ENCODE data around the gene BMP8A.
A peak's percentile ranks its signal among the peaks of the same experiment; 100 is the strongest.
"Not testable (repeated sequence)": the region's sequence is repeated elsewhere in the genome, so short reads cannot be mapped to it uniquely, and the experiment has no call there.

BMP8A gene

DNA sequence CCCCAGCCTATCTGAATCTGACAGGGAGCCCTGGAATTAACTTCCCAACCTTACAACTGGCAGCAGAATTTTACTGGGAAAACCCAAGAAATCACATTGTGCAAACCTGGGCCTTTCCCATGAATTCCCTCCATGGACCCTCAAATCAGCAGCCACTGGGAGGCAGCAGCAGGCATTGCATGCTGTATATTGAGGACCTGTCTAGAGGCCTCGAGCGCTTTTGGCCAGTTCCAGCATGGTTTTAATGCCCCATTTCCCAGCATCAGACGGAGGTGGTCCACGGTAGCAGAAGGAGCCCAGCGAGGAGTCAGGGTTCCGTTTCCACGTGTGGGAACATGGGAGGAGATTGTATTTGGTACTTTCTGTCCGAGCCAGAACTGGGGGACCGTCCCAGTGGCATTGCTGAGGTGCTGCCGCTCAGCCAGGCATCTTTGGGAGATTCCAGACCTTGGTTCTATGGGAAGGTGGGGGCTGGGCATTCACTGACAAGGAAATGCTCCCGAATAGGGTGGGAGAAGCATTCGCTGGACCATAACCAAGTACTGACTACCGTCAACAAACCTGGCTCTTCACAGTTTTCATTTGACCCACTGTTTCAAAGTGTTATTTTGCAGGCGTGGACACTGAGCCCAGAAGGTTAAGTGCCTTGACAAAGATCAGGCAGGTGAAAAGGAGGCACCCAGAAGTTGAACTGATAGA is 15.9 kb downstream of the BMP8A start:
- DNase-seq, result peak; percentile 3

DNA sequence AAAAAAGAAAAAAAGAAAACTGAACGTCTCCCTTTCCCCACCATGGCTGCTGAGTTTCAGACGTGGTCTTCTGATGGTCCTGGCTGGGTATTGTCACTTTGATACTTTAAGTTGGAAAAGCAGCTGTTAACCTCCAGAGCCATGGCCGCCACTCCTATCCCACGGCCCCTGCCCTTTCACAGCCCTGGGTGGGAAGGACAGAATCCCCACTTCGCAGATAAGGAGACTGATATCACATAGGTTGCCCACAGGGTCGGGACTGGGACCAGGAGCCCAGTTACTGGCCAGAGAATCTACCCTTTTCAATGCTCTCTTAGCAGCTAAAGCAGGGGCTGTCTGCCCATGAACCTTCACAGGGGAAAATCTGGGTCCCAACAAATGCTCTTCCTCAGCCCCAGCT is 16.8 kb downstream of the BMP8A start:
- no peak for DNase-seq

DNA sequence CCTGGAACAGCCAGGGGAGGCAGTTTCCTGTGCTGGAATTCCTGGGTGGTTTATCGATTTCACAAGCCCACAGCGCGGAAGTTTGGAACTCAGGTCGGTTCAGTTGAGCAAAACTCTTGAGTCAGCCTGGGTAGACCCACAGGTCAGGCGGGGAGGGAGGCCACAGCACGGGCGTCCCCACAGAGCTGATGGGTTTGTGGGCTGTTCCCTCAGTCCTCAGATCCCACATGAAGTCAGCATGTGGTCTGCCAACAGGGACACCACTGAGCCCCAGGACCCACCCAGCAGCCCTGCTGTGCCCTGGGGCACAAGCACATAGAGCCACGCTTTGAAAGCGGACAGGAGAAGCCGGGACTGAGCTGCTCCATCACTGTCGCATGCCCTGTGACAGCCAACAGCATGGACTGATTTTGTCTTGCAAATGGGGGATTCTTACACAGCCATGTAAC is 17.4 kb downstream of the BMP8A start:
- no peak for DNase-seq

GRCh38 chr1:39509360-39510009 is 18.0 kb downstream of the BMP8A start:
- DNase-seq, result no peak

DNA sequence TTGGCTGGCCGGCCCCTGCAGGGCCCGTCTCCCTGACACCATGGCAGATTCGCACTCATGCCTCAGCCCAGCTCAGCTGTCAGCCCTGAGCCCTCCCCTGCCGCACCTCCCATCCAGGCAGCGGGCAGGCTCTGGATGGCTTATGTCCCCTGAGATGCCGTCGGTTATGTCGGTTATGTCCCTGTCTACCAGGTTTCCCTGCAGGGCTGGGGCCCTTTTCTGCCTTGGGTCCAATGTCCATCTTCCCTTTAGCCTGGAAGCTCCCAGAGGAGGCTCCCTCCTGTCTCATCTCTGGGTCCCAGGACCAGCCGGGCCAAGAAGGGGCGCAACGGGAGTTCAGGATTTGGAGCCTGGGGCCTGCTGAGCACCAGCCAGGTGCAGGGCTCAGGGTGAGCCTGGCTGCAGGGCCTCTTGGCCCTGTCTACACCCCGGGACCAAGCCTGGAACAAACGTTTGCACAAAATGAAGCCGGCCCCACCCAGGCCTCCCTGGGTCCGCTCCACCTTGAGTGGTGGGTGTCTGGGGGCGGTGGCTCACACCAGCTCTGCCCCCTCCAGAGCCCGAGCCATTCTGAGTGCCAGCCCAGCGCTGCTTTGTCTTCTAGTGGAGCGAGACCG is 19.2 kb downstream of the BMP8A start:
- DNase-seq, result not testable (repeated sequence)

GRCh38 chr1:39511477-39511876 is 20.0 kb downstream of the BMP8A start:
- not testable (repeated sequence) for DNase-seq

DNA sequence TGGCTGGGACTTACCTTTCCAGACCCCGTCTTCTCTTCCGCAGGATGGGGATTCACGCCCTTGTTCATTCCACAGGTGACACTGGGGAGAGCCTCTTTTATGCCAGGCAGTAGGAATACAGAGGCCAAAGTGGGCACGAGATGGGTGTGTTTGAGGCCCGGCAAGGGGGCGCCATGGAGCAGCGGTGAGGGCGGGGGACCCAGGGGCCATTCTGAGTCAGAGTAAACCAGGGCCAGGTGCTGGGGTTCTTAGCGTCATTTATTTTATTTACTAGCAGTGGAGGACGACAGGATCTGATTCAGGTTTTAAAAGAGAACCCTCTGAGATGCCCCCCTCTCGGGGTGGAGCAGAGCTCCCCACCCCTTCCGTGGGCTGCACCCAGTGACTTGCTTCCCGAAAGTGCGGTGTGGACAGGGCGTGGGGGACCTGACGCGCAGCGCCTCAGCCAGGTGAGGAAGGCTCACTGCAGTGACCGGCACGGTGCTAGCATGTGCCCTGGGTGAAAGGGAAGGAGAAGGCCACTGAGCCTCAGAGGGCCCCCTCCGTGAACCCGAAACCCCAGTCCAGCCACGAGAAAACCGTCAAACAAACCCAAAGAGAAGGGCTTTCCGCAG is 20.9 kb downstream of the BMP8A start:
- DNase-seq, result not testable (repeated sequence)

DNA sequence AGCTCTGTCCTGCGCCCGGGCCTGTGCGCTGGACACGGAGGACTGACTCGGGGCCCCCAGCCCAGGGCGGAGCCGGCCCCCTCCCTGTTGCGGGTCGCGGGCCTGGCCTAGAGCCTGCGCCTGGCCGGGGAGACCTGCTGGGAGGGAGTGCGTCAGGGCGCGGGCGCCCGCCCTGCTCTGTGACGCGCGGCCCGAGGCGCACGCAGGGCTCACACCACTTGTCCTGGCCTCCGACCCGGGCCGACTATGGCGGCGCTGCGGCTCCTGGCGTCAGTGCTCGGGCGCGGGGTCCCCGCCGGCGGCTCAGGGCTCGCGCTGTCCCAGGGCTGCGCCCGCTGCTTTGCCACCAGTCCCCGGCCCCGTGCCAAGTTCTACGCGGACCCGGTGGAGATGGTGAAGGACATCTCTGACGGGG is 23.3 kb downstream of the BMP8A start:
- DNase-seq, result not testable (repeated sequence)

DNA sequence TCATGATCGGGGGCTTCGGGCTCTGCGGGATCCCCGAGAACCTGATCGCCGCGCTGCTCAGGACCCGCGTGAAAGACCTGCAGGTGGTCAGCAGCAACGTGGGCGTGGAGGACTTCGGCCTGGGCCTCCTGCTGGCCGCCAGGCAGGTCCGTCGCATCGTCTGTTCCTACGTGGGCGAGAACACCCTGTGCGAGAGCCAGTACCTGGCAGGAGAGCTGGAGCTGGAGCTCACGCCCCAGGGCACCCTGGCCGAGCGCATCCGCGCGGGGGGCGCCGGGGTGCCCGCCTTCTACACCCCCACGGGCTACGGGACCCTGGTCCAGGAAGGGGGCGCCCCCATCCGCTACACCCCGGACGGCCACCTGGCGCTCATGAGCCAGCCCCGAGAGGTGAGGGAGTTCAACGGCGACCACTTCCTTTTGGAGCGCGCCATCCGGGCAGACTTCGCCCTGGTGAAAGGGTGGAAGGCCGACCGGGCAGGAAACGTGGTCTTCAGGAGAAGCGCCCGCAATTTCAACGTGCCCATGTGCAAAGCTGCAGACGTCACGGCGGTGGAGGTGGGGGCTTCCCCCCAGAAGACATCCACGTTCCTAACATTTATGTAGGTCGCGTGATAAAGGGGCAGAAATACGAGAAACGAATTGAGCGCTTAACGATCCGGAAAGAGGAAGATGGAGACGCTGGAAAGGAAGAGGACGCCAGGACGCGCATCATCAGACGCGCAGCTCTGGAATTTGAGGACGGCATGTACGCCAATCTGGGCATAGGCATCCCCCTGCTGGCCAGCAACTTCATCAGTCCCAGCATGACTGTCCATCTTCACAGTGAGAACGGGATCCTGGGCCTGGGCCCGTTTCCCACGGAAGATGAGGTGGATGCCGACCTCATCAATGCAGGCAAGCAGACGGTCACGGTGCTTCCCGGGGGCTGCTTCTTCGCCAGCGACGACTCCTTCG is 24.0 kb downstream of the BMP8A start:
- DNase-seq, result not testable (repeated sequence)

DNA sequence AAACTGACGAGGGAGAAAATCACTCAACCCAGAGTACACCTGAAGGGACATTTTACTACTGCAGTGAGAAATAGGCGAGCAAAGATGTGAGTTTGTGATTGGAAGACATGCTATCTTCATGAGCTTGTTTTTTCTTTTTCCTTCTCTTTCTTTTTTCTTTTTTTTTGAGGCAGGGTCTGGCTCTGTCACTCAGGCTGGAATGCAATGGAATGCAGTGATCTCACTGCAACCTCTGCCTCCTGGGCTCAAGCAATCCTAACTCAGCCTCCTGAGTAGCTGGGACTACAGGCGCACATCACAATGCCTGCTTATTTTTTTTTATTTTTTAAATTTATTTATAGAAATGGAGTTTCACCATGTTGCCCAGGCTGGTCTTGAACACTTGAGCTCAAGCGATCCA is 25.4 kb downstream of the BMP8A start:
- DNase-seq, result not testable (repeated sequence)

DNA sequence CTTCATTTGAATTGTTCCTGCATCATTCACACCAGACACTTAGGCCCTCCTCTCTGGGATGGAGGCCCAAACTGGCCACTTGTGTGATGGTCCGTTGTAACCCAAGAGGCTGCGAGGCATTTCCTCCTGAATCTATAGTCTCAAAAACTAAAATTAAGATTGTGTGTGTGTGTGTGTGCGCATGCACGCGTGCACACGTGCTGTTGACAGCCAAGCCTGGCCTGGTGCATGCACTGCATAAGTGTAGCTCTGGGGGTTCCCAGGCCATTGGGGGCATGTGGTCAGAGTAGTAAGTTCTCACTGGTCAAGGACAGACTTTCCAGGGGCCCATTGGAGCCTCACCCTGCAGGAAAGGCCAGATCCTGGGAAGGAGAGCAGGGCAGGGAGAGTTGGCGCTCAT is 26.5 kb downstream of the BMP8A start:
- DNase-seq, result not testable (repeated sequence)

- not testable (repeated sequence) for DNase-seq
Measured at GRCh38 chr1:39519376-39519775, 27.9 kb downstream of the BMP8A start.

GRCh38 chr1:39522221-39522620 is 30.8 kb downstream of the BMP8A start:
- not testable (repeated sequence) for DNase-seq

DNA sequence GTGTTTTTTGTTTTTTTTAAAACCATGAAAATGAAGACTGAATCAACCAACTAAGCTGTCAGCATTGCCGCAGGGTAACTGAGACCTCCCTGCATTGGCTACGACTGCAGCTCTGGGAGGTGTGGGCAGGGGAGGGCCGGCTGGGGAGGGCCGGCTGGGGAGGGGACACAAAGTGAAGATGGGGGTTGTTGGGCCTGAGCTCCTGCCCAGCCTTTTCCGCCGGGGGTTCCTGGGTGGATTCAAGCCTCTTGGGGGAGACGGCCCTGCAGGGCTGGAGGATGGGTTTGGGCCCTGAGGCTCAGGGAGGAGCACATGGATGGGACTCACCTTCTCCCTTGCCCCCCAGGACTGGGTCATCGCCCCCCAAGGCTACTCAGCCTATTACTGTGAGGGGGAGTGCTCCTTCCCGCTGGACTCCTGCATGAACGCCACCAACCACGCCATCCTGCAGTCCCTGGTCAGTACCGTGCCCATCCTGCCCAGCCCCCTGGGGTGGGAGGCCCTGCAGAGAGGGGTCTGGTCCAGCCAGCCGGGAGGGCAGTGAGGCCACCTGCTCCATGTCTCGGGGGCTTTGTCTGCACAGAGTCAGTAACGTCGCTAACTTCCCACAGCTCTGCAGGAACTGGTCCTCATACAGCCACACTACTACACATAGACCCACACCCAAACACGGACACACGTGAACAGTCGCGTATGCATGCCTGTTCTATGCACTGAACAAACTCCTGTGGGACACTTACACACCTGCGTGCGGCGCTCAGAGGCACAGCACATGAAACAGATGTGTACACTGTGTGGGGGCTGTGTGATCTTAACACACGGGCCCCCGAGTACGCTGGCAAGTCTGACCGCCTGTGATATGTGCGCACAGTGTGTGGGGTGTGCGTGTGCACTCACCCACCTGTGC is 31.5 kb downstream of the BMP8A start:
- DNase-seq, result no peak

- no peak for DNase-seq
Measured at GRCh38 chr1:39524171-39524570, 32.7 kb downstream of the BMP8A start.

- no peak for DNase-seq
Measured at GRCh38 chr1:39524591-39525365, 33.3 kb downstream of the BMP8A start.

GRCh38 chr1:39525366-39526165 is 34.1 kb downstream of the BMP8A start:
- no peak for DNase-seq

DNA sequence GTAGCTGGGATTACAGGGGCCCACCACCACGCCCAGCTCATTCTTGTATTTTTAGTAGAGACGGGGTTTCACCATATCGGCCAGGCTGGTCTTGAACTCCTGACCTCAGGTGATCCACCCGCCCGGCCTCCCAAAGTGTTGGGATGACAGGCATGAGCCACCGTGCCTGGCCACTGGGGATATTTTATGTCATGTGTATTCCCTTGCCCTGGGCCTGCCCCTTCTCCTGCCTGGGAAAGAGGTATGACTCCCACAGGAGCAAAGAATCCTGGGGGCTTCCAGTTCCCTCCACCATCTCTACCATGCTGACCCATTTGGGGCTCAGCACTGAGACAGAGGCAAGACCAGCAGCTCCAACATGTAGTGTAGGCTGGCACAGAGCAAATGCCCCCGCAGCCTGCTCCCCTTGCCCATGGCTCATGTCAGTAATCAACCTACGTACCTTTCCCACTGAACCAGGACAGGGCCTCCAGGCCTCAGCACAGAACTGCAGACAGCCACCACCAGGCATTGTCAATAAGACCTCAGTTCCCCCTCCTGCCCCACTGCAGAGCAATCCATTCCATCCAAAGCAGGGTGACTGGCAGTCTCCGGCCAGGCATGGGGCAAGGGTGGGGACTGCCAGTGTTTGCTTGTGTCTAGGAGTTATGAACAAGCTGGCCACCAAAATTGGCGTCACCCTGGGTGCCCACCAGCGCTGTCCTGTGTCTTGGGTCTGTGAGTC is 35.2 kb downstream of the BMP8A start:
- no peak for DNase-seq

GRCh38 chr1:39527190-39527579 is 35.7 kb downstream of the BMP8A start:
- DNase-seq, result not testable (repeated sequence)

Measured in DMS79 (cell line).